HK-2 (cell line): Measurements from ENCODE around the gene SUPT5H.

Source experiments
- DNase-seq: peaks from one replicate; pipeline ENCODE4 v3.0.0-alpha.2; 2018; ENCODE audit not compliant: unreplicated experiment

Gene SUPT5H

GRCh38 chr19:39409208-39410016 lies 36.0 kb upstream of the SUPT5H start:
- DNase-seq: peak; percentile 76

GRCh38 chr19:39410017-39410830 lies 35.2 kb upstream of the SUPT5H start:
- DNase-seq: peak; percentile 61

- no peak for DNase-seq
Measured at GRCh38 chr19:39410831-39411080, 34.6 kb upstream of the SUPT5H start.

- DNase-seq: no peak
Measured at GRCh38 chr19:39411081-39411831, 34.1 kb upstream of the SUPT5H start.

GRCh38 chr19:39411832-39412099 lies 33.6 kb upstream of the SUPT5H start:
- peak; percentile 85 for DNase-seq

GRCh38 chr19:39412100-39412866 lies 33.1 kb upstream of the SUPT5H start, which contains the start of gene PLEKHG2:
Gene PLEKHG2, plus strand, starts transcription at chr19:39412669. Its CDS starts 1,418 bp downstream, at chr19:39414087.
- DNase-seq: peak; percentile 99

- no peak for DNase-seq
Measured at GRCh38 chr19:39412867-39413271, 32.5 kb upstream of the SUPT5H start.

GRCh38 chr19:39413272-39413910 lies 32.0 kb upstream of the SUPT5H start:
- no peak for DNase-seq

- no peak for DNase-seq
Measured at GRCh38 chr19:39413911-39414608, 31.3 kb upstream of the SUPT5H start.

- DNase-seq: no peak
Measured at GRCh38 chr19:39415111-39416046, 30.0 kb upstream of the SUPT5H start.

- no peak for DNase-seq
Measured at GRCh38 chr19:39416152-39417120, 28.9 kb upstream of the SUPT5H start.

- no peak for DNase-seq
Measured at GRCh38 chr19:39417463-39418181, 27.8 kb upstream of the SUPT5H start.

- no peak for DNase-seq
Measured at GRCh38 chr19:39419003-39419402, 26.4 kb upstream of the SUPT5H start.

GRCh38 chr19:39420769-39421168 lies 24.6 kb upstream of the SUPT5H start:
- DNase-seq: no peak

GRCh38 chr19:39422020-39422419 lies 23.4 kb upstream of the SUPT5H start:
- DNase-seq: no peak

GRCh38 chr19:39423258-39424086 lies 21.9 kb upstream of the SUPT5H start:
- DNase-seq: no peak

- no peak for DNase-seq
Measured at GRCh38 chr19:39424934-39425333, 20.4 kb upstream of the SUPT5H start.
